SK-N-MC (cell line): ENCODE results near the gene MUC6.

Experiments
- DNase-seq: peaks from one replicate; pipeline ENCODE4 v3.0.0-alpha.2; 2011; ENCODE audit warnings: low read depth, low spot score
- H3K27ac ChIP-seq: fragments of 200-600 bp; sonication (generic); 2 replicates; pipeline ENCODE4 v1.5.1; 2016; ENCODE audit warnings: mixed run types
- H3K36me3 ChIP-seq: fragments of 200-600 bp; sonication (generic); 2 replicates; pipeline ENCODE4 v1.6.1; 2017; ENCODE audit warnings: antibody characterized with exemption, low read length, mixed read lengths; ENCODE audit not compliant: insufficient read depth
- H3K4me3 ChIP-seq: fragments of 200-600 bp; sonication (generic); 2 replicates; pipeline ENCODE4 v1.5.1; 2016
- H3K9ac ChIP-seq: fragments of 200-600 bp; sonication (generic); 2 replicates; pipeline ENCODE4 v1.8.0; 2017; ENCODE audit warnings: mixed run types, mixed read lengths; ENCODE audit not compliant: insufficient read length
- H3K9me3 ChIP-seq: fragments of 200-600 bp; sonication (generic); 2 replicates; pipeline ENCODE4 v1.6.1; 2017; ENCODE audit warnings: low read depth, mild to moderate bottlenecking, antibody characterized with exemption, low read length, moderate library complexity, mixed read lengths
- EZH2 ChIP-seq: fragments of 200-600 bp; sonication (generic); IDR thresholded peaks from one replicate; pipeline ENCODE4 v1.6.1; 2017; ENCODE audit warnings: antibody characterized with exemption
- FOXP2 ChIP-seq: optimal IDR thresholded peaks from 2 replicates; pipeline ENCODE3; 2011; ENCODE audit warnings: mild to moderate bottlenecking, moderate library complexity; ENCODE audit not compliant: insufficient read depth; ENCODE audit errors: extremely low read length, control extremely low read depth
- POLR2AphosphoS5 ChIP-seq: IDR thresholded peaks from 2 replicates; pipeline ENCODE4 v1.6.1; 2012; ENCODE audit warnings: mild to moderate bottlenecking, low read depth, low read length, borderline replicate concordance

The MUC6 gene

GRCh38 chr11:1015826-1016545 is 20.5 kb downstream of the MUC6 start:
- TF ChIP-seq FOXP2 = no peak

GRCh38 chr11:1015064-1015463 is 21.5 kb downstream of the MUC6 start:
- Histone ChIP-seq H3K4me3 (no peak overlapping the region), H3K36me3 (peaks cover 17% of the 10 kb centered on the region; the same call in 1 of the 2 replicates), H3K9me3 (no peaks in the 10 kb centered on the region), H3K9ac (no peak overlapping the region), H3K27ac (no peak overlapping the region)
- no peak for DNase-seq
- no peak for TF ChIP-seq FOXP2
- no peak for TF ChIP-seq POLR2AphosphoS5
- TF ChIP-seq EZH2 = no peak

More at GRCh38 chr11:1015826-1016545, 20.5 kb downstream of the MUC6 start:
- Histone ChIP-seq H3K9me3 (no peaks in the 10 kb centered on the region), H3K27ac (no peak overlapping the region), H3K4me3 (no peak overlapping the region), H3K36me3 (peaks cover 7% of the 10 kb centered on the region; the same call in 1 of the 2 replicates), H3K9ac (no peak overlapping the region)
- no peak for DNase-seq

- peaks cover 22% of the 10 kb centered on the region; the same call in 1 of the 2 replicates for H3K36me3 ChIP-seq
- no peak for TF ChIP-seq EZH2
- TF ChIP-seq POLR2AphosphoS5 = no peak
- no peak for TF ChIP-seq FOXP2
- no peak overlapping the region for H3K4me3 ChIP-seq
- no peak overlapping the region for H3K9ac ChIP-seq
- no peaks in the 10 kb centered on the region for H3K9me3 ChIP-seq
- DNase-seq = no peak
- H3K27ac ChIP-seq = no peak overlapping the region
These were observed 22.2 kb downstream of the MUC6 start for GRCh38 chr11:1014276-1014675.

- H3K9ac ChIP-seq = no peak overlapping the region
- H3K9me3 ChIP-seq = no peaks in the 10 kb centered on the region
- no peak overlapping the region for H3K4me3 ChIP-seq
- H3K27ac ChIP-seq = no peak overlapping the region
- peaks cover 28% of the 10 kb centered on the region; the same call in 1 of the 2 replicates for H3K36me3 ChIP-seq
- TF ChIP-seq POLR2AphosphoS5 = no peak
- TF ChIP-seq FOXP2 = no peak
- no peak for TF ChIP-seq EZH2
- no peak for DNase-seq
These were observed 22.9 kb downstream of the MUC6 start for GRCh38 chr11:1013631-1013935.

GRCh38 chr11:1012740-1013630 is 23.5 kb downstream of the MUC6 start:
- TF ChIP-seq EZH2 (no peak), FOXP2 (no peak), POLR2AphosphoS5 (no peak)
- H3K4me3 ChIP-seq = no peak overlapping the region
- H3K9ac ChIP-seq = no peak overlapping the region
- H3K36me3 ChIP-seq = peaks cover 30% of the 10 kb centered on the region; the same call in 1 of the 2 replicates
- H3K9me3 ChIP-seq = no peaks in the 10 kb centered on the region
- DNase-seq = no peak
- no peak overlapping the region for H3K27ac ChIP-seq

GRCh38 chr11:1012291-1012690 is 24.2 kb downstream of the MUC6 start:
- Histone ChIP-seq H3K27ac (no peak overlapping the region), H3K9me3 (no peaks in the 10 kb centered on the region), H3K4me3 (no peak overlapping the region), H3K36me3 (peaks cover 33% of the 10 kb centered on the region; the same call in 1 of the 2 replicates), H3K9ac (no peak overlapping the region)
- no peak for TF ChIP-seq FOXP2
- TF ChIP-seq EZH2 = no peak
- TF ChIP-seq POLR2AphosphoS5 = no peak
- DNase-seq = no peak

- H3K27ac ChIP-seq = no peak overlapping the region
- DNase-seq = no peak
- H3K9me3 ChIP-seq = no peaks in the 10 kb centered on the region
- no peak overlapping the region for H3K9ac ChIP-seq
- H3K4me3 ChIP-seq = no peak overlapping the region
- no peak for TF ChIP-seq EZH2
- no peak for TF ChIP-seq FOXP2
- TF ChIP-seq POLR2AphosphoS5 = no peak
- H3K36me3 ChIP-seq = peaks cover 37% of the 10 kb centered on the region; the same call in 1 of the 2 replicates
These were observed 25.2 kb downstream of the MUC6 start for GRCh38 chr11:1011320-1011698.

- Histone ChIP-seq H3K9ac (no peak overlapping the region), H3K4me3 (no peak overlapping the region), H3K9me3 (no peaks in the 10 kb centered on the region), H3K27ac (no peak overlapping the region), H3K36me3 (peaks cover 37% of the 10 kb centered on the region; the same call in 1 of the 2 replicates)
- TF ChIP-seq EZH2 (no peak), POLR2AphosphoS5 (no peak), FOXP2 (no peak)
- no peak for DNase-seq
These were observed 25.8 kb downstream of the MUC6 start for GRCh38 chr11:1010551-1011319.
